ENCODE measurements around the gene CTNNBL1.
A peak's percentile ranks its signal among the peaks of the same experiment; 100 is the strongest.
"Not testable (repeated sequence)": the region's sequence is repeated elsewhere in the genome, so short reads cannot be mapped to it uniquely, and the experiment has no call there.

The CTNNBL1 gene

DNA sequence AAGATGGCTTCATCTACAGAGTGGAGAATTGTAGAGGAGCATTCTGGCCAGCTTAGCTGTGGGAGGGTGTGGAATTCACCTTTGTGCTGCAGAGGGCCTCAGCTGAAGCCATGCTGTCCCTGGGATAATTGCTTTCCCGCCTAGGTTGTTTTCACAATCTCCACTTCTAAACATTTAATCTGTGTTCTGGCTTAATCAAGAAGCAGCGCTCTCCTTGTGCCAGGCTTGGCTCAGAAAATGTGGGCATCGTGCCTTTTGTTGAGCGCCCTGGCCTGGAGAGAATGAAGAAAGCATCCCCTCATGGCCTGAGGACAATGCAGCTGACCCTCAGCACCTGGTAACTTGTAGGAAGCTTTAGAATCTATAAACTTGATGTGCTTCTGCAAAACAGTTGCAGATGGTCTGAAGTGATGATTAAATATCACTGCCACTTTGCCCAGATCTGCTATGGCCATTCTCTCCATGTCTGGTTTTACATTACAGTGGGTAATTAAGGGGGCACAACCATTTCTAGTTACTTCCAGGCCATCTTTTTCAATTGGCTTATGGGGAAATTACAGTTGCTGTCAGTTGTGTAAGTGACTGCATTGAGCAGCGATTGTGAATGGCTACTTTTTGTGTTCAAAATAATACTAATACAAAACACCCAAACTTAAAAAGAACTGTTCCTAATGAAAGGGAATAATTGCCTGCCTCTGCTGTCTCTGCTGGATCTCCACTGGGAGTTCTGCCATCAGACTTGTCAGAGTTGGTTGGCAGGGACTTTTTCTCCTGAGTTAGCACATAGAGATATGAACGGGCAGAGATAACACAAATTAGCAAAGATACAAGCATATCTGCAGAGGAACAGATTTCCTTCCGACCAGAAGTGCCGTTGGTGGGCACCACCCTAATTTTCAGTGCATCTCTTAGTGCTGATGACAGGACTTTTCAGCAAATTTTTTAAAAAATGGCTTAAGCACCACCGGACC lies 18.4 kb downstream of the CTNNBL1 start:
- no peak for DNase-seq (ENCODE audit: low spot score)

DNA sequence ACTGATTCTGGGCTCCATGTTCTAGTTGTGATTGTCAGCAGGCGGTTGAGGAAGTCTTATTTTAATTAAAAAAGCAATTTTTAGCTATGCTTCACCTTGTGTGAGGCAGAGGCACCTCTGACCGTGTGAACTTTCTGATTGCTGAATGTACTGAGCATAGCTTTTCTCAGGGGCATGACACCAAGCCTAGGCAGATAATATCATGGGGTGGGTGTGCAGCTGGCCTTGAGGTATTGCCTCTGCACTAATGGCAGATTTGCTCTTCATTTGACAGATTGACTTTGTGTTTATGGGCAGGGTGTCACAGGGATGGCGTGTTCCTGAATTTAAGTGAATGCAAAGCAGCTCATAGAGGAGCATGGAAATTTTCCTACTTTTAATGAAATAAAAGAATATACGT lies 19.6 kb downstream of the CTNNBL1 start:
- DNase-seq (ENCODE audit: low spot score): no peak

DNA sequence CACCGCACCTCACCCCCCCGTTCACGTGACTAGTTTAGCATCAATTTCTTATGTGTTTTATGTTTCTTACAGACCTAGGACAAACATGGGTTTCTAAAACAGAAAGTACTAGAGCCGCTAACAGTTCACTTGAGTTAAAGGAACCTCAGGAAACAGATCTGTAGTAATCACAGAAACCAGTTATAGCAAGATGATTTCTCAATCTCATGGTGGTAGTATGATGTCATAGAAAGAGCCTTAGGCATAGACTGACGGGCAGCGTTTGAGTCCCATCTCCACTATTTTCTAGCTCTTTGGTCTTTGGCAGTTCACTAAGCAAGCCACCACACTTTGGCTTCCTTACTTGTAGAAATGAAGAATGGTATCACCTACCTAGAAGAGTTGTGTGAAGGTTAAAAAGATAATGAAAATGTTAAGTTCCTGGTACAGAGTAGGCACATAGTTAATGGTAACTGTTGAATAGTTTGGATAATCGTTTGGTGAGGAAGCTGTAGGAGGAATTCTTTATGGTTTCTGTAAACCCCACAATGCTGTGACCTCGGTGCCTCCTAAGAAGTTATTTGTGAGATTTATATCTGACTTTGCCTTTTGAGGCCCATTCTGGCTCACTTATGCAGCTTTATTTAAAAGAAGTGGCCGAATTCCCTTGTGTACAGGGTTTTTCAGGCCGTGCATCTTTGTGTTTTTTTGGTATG lies 21.3 kb downstream of the CTNNBL1 start:
- DNase-seq (ENCODE audit: low spot score): no peak

DNA sequence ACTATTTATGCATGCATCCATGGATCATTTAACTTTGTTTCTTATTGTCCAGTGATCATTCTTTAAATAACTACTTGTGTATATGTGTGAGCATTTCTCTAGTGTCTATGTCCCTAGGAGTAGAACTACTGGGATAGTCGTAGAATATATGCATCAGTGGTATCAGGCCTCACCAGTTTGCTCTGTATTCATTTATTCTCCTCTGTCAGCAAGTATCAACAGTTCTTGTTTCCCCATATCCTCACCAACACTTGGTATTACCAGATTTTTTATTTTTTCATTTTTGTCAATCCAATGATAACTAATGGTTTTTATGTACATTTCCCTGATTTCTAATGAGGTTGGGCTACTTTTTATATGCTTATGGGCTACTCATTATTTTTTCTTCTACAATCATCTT lies 27.9 kb downstream of the CTNNBL1 start:
- no peak for DNase-seq (ENCODE audit: low spot score)

DNA sequence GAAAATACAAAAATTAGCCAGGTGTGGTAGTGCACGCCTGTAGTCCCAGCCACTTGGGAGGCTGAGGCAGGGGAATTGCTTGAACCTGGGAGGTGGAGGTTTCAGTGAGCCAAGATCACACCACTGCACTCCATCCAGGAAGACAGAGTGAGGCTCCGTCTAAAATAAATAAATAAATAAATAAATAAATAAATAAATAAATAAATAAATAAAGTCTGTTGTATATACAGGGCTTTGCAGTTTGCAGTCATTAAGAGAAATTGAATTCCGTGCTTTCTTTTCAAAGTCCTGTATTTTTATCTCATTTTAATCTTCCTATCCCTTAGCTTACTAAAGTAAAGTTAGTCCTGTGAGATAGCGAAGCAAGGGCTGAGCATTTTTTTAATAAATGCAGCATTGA lies 28.5 kb downstream of the CTNNBL1 start:
- DNase-seq (ENCODE audit: low spot score): not testable (repeated sequence)

DNA sequence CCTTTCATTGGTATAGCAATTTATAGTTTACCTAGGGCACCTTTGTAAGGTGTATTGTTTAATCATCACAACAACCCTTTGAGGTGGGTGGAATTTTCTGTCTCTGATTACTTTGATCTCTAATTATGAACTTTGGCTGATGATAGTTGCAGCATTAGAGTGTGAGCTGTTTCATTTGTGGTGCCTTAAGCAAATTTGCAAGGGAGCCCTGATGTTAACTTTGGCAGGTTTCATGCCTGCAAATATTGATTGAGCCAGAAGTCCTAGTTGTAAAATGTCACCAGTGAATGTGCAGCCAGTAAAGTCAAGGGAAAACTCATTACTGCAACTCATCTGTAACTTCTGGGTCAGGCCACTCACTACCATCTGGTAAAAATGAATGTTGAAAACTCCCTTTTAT lies 29.8 kb downstream of the CTNNBL1 start:
- no peak for DNase-seq (ENCODE audit: low spot score)

DNA sequence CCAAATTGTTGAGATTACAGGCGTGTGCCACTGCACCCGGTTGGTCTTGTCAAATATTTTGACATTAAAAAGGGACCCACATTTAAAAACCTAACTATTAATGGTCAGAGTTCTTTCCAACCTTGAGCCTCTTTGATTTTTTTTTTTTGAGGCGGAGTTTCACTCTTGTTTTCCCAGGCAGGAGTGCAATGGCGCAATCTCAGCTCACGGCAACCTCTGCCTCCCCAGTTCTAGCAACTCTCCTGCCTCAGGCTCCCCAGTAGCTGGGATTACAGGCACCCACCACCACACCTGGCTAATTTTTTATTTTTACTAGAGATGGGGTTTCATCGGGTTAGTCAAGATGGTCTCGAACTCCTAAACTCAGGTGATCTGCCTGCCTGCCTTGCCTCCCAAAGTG lies 31.3 kb downstream of the CTNNBL1 start:
- no peak for DNase-seq (ENCODE audit: low spot score)

DNA sequence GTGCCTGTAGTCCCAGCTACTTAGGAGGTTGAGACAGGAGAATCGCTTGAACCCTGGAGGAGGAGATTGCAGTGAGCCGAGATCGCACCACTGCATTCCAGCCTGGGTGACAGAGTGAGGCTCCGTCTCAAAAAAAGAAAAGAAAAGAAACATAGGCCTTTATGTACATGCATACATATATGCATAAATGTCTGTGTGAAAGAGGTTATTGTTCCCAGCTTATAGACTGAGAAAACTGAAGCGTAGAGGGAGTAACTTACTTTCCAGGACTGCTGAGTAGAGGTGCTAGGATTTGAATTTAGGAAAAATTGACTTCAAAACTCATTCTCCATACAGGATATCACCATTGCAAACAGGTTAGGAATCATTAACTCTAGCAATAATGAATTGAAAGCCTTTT lies 32.0 kb downstream of the CTNNBL1 start:
- no peak for DNase-seq (ENCODE audit: low spot score)

DNA sequence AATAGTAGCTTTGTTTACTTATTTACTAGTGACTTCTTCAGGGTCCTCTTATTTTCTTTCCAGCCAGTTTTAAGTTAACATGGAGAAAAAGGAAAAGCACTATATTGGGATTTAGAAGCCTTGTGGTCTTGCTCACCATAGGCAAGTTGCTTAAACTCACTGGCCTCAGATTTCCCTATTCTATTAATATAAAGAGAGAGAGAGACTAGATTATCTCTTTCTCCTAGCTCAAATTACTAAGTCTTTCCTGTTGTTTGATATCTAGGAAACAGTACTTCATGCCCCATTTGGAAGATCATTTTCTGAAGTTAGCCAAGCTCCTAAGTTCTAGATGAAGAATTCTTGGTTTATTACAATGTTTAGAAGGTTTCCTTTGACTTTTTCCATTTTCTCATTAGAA lies 32.5 kb downstream of the CTNNBL1 start:
- no peak for DNase-seq (ENCODE audit: low spot score)

DNA sequence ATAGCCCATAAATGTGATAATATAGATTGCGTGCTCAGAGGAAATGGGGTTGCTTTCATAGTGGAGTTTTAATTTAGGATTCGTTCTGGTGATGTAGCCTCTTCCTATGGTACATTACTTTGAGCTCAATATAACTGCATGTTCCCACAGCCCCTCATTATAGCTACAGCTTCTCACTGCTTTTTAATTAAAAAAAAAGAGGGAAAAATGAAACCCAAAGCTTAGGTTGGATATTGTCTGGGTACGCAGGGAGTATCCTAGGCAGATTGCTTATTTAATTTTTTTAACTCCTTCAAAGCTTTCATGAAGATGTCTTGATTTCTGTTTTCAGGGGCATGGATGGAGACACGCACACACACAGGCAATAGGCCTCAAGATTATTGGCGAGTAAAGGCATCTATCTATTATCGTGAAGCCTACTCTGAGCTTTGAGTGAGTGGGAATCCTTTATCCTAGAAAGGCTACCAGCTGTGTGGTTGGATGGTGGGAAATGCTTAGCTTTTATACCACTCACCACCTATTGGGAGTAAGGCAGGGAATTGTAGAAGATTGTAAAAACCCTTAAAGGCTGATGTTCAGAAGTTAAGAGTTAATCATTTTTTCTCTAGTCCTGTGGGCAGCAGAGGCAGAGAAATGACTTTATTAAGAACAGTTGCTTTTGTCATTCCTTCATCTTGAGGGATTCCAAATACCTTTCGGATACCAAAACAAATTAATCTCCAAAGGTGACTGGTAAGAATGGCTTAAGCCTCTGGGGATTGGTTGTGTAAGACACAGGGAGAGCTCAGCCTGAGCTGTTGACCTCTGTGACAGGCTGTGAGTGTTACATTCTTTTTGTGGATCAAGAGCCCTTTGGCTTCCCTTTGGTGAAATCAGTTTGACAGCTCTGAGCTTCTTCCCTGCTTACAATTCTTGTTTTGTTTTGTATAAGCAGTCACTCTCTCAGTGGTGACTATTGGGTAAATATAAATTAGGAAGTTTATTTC lies 33.4 kb downstream of the CTNNBL1 start:
- DNase-seq (ENCODE audit: low spot score): peak; percentile 21

DNA sequence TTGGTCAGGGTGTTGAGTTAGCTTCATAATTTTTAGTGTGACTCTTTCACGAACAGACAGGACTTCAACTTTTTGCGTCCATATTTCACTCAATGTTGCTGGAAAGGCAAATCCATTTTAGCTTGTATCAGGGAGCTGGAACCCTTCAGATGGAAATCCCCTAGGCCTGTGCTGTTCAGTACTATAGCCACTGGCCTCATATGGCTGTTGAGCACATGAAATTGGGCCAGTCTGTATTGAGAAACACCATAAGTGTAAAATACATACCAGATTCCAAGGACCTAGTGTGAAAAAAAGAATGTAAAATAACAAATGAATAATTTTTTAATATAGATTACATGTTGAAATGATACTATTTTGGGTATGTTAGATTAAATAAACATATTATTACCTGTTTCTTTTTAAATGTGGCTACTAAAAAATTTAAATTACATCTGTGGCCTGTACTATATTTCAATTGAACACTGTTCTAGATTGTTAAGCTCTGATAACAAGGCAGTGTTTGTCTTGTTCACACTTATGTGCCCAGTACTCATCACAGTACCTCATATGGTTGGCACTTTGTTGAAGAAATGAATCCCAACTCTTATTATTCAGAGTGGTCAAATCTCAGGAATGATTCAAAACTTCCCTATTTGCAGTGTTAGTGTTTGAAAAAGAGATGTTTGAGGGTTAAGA lies 34.3 kb downstream of the CTNNBL1 start:
- DNase-seq (ENCODE audit: low spot score): no peak

DNA sequence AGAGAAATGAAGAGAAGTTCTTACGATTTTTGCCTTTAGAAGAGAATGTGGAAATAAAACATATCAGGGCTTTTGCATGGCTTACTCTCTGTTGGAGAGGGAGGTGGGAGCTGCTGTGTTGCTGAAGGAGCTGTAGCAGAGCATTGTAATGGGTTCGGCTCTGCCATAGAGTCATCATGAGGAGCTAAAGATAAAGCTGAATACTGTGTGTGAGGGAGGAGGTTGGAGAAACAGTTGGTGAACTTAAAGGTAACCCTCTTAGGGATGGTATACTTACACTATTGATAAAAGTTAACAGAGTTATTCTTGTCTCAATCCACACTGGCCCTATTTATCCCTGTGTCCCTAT lies 34.8 kb downstream of the CTNNBL1 start:
- no peak for DNase-seq (ENCODE audit: low spot score)

DNA sequence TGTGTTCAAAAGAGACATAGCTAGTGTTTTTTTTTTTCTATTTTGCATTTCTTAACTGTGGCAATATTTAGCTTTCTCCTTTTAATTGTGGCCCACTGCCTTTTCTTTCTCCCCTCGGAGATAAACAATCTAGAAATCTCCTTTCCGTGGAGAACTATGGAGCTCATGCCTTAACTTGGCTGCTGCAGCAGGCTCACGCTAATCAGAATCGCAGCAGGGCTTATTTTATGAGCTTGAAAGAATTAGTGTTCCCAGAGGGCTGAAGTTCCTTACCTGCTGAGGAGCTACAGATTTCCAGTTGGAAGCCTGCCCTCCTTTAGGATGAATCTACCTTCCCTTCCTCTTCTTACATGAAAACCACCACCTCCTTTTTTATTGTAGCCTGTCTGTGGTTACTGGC lies 35.6 kb downstream of the CTNNBL1 start:
- DNase-seq (ENCODE audit: low spot score): no peak

DNA sequence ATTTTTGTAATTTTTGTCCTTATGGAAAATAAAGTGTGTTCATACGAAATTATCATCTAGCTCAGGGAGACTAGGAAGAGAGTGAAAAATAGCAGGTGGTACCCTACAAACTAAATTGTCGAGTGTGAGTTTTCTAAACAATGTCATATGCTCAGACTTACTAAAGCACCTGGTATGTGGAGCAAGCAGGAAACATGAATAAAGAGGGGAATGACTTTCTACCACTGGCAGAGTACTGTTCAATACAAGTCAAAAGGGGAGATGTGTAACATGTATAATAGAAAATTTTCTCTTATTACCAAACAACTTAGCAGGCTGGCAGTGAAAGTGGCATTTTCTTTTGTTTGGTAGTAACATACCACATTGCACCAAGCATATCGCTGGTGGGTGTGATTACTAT lies 36.1 kb downstream of the CTNNBL1 start:
- DNase-seq (ENCODE audit: low spot score): no peak

DNA sequence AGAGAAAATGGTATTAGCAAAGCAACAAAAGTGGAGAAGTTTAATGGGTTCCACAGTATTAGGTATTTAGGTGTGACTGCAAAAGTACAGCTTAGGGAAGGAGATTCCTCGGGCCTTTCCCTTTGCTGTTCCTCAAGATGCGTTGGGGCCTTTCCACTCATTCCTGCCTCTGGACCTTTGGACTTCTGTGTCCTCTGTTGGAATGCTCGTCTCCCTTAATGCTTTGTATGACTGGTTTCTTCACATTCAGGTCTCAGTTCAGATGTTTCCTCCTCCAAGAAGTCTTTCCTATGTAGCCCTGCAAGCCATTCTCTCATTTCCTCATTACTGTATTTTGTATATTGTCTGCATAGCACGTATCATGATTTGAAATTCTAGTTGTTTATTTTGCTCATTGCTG lies 39.6 kb downstream of the CTNNBL1 start:
- no peak for DNase-seq (ENCODE audit: low spot score)

DNA sequence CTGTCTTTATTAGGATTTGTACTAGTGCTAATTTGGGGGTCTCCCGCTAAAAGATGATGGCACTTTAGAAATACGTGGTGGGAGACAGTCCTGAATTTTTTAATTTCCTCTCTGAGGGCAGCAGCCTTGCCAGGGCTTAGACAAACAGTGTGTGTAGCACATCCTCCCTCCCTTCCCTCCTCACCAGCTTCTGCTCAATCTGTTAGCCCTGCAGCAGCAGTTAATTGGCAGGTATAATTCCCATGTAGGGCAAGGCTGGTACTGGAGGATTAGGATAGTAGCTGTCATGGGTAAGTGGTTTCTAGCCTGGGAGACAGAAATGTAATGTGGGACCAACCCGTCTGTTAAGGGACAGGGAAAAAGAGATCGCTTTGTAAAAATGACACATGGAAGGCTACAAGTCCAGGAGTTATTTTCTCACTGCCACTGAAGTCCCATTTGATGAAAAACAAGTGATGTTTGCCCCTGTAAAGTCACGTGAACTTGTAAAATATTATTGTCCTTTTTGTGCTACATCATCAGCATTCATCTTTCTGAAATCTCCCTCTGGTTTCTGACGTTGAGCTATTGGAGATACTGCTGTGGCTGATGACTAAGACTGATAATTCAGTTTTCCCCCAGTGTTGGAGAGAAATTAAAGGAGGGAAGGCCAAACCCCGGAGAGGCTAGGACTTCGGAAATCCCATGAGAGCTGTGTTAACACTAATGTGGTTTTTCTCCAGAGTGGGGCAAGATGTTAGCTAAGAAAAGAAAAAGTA lies 40.6 kb downstream of the CTNNBL1 start:
- peak; percentile 51 for DNase-seq (ENCODE audit: low spot score)

DNA sequence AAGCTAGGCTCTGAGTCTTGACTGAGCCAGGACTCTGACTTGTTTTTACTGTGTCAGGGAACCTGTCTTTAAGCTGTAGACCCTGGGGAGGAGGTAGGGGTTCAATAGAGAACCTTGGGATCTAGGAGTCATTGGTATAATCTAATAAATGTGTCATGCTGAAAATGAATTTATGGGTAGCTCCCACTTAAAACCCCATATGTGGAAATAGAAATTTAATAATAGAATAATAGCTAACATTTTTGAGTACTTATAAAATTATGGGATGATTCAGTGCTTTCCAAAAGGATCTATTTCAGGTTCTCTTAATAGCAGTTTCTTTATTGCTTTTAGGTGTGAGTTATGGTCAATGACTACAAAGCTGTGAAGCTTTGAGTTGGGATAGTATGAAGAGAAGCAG lies 41.7 kb downstream of the CTNNBL1 start:
- DNase-seq (ENCODE audit: low spot score): no peak

DNA sequence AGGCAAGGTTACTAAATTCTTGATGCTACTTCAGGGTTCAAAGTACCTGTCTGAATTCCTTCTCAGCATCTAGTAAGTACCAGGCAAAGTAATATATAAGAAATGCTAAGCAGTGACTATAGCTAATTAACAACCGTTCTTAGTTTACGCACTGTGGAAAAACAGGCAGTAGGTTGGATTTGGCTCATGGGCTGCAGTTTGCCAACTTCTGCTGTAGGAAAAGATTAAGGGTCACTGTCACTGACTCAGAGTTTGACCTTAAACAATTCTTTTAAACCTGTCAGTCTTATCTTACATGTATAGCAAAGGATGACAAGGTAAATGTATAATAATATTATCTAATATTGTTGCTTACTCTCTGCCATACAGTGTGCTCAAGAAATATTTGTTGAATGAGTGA lies 42.3 kb downstream of the CTNNBL1 start:
- no peak for DNase-seq (ENCODE audit: low spot score)

DNA sequence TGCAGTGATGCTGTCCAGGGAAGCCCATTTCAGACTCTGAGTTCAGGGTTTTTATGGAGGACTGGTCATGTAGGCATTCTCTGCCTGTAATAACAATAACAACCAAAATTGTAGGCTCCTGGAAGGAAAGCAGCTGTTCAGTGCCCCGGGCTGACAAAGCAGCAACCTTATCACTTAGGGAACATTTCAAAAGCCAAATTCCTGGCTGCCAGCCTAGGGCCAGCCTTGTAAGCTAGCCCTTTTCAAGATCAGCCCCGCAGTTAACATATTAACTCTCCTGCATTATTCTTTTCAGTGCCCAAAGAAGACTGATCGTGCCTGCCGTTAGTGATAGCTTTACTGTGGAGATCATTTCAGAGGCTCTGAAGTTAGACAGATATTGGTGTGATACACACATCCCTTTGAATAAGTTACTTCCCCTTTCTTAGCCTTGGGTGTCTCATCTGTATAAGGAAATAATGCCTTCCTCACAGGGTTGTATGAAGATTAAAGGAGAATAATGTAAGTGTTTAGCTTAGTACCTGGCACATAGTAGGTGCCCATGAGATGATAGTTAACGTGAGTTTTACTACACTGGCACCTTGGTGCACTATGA lies 44.1 kb downstream of the CTNNBL1 start:
- DNase-seq (ENCODE audit: low spot score): no peak

DNA sequence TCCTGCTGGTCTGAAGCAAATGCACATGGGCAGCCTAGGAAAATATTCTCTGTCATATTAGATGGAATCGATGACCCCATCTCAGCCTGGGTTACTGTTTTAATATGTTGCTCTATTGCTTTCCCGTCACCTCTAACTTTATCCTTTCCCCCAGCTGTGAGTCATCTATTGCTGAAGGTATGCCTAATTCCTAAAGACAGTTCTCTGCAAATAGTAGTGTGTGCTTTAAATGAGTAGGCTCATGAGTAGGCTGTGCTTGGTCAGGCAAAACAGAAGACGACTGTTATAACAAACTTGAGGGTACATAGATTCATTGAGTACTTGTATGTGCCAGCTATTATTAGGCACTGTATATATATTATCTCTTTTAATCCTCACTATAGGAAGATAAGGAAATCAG lies 47.2 kb downstream of the CTNNBL1 start:
- DNase-seq (ENCODE audit: low spot score): no peak

DNA sequence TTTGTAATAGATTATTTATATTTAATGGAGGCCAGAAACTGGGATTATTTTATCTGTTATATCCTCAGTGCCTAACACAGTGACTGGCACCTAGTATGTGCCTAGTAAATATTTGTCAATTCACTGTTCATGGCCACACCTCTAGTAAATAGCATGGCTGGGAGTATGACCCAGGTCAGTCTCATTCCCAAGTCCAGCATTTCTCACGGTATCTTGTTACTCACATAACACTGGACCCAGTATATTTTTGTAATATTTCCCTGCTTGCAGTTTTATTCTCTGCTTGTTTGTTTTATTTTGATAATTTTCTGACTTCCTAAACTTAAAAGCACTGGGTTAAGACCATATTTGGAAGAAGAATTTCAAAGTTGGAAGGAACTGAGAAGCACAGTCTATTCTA lies 47.7 kb downstream of the CTNNBL1 start:
- DNase-seq (ENCODE audit: low spot score): no peak

All from AG08395 (cell line).